GOT3 (cell line): Measurements from ENCODE around the gene FAM83E.
"Not testable (repeated sequence)": the region's sequence is repeated elsewhere in the genome, so short reads cannot be mapped to it uniquely, and the experiment has no call there.

ENCODE experiments used
- DNase-seq: peaks from one replicate; lab custom pipeline; 2025; ENCODE audit warnings: mixed read lengths; lab: John Stamatoyannopoulos, UW

The FAM83E gene

GRCh38 chr19:48611872-48612271, 3.0 kb downstream of the FAM83E start:
- DNase-seq, result no peak

GRCh38 chr19:48609571-48610108, 5.2 kb downstream of the FAM83E start:
- no peak for DNase-seq

GRCh38 chr19:48608798-48609263, 6.0 kb downstream of the FAM83E start:
- peak; percentile 31 for DNase-seq

GRCh38 chr19:48607359-48607755, 7.5 kb downstream of the FAM83E start:
- no peak for DNase-seq

GRCh38 chr19:48606463-48607358, 8.2 kb downstream of the FAM83E start, which contains the start of gene SPACA4:
Gene SPACA4, plus strand, starts transcription at chr19:48606742. Its CDS starts 237 bp downstream, at chr19:48606979.
- DNase-seq, result no peak

- no peak for DNase-seq
Measured at GRCh38 chr19:48603850-48604249, 11.0 kb downstream of the FAM83E start.

- no peak for DNase-seq
Measured at GRCh38 chr19:48603449-48603848, 11.4 kb downstream of the FAM83E start.

- no peak for DNase-seq
Measured at GRCh38 chr19:48603001-48603400, 11.9 kb downstream of the FAM83E start.

- no peak for DNase-seq
Measured at GRCh38 chr19:48600679-48601417, 14.0 kb downstream of the FAM83E start.

- DNase-seq, result no peak
Measured at GRCh38 chr19:48598996-48599700, 15.7 kb downstream of the FAM83E start.

GRCh38 chr19:48596679-48597465, 18.0 kb downstream of the FAM83E start:
- no peak for DNase-seq

- DNase-seq, result no peak
Measured at GRCh38 chr19:48596237-48596636, 18.6 kb downstream of the FAM83E start.

- no peak for DNase-seq
Measured at GRCh38 chr19:48595833-48596232, 19.0 kb downstream of the FAM83E start.

GRCh38 chr19:48595171-48595570, 19.7 kb downstream of the FAM83E start:
- DNase-seq, result no peak

GRCh38 chr19:48591021-48591420, 23.9 kb downstream of the FAM83E start:
- DNase-seq, result no peak

GRCh38 chr19:48588670-48589401, 26.0 kb downstream of the FAM83E start:
- DNase-seq, result peak; percentile 65

GRCh38 chr19:48587387-48587786, 27.5 kb downstream of the FAM83E start:
- DNase-seq, result no peak

- DNase-seq, result no peak
Measured at GRCh38 chr19:48582168-48582567, 32.7 kb downstream of the FAM83E start.

- no peak for DNase-seq
Measured at GRCh38 chr19:48578891-48579290, 36.0 kb downstream of the FAM83E start.

GRCh38 chr19:48577908-48578307, 37.0 kb downstream of the FAM83E start:
- not testable (repeated sequence) for DNase-seq
